GM19238 (cell line): ENCODE results near the gene DIAPH2.
"Not testable (repeated sequence)": the region's sequence is repeated elsewhere in the genome, so short reads cannot be mapped to it uniquely, and the experiment has no call there.

Source experiments
- DNase-seq: peaks from one replicate; pipeline ENCODE4 v3.0.0; 2011; ENCODE audit warnings: low spot score; ENCODE audit not compliant: insufficient read length

DIAPH2 gene

DNA sequence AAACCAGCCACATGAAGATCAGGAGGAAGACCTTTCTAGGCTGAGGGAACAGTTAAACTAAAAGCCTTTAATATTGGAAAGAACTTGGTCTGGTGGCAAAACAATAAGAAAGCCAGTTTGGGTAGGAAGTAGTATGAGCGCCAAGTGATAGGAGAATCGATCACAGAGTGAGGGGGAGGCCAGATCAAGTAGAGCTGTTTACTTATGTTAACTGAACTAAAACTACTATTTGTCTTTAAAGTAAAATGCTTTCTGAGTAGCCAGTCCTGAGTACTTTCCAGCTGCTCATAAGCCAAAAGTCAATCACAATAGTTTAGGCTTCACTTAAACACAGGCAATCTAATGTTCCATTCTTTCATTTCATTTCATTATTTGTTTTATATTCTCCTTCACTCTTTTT lies 136.3 kb downstream of the DIAPH2 start:
- DNase-seq, result no peak

DNA sequence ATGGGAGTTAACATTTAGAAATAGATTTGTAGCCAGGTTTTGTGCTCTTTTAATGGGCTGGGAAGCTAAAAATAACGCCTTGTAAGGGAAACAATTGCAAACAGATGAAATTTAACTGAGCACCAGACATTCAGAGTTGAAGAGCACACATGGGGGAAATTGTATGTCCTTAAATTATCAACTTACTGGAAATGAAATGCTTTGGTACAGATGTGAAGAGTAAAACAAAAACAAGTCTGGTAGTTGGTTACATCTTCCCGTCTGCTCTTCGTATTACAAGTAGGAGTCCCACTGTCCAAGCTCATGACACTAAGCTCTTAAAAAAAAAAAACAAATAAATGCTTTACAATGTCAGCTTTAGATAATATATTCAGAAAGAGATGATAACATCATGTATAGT lies 139.5 kb downstream of the DIAPH2 start:
- no peak for DNase-seq

DNA sequence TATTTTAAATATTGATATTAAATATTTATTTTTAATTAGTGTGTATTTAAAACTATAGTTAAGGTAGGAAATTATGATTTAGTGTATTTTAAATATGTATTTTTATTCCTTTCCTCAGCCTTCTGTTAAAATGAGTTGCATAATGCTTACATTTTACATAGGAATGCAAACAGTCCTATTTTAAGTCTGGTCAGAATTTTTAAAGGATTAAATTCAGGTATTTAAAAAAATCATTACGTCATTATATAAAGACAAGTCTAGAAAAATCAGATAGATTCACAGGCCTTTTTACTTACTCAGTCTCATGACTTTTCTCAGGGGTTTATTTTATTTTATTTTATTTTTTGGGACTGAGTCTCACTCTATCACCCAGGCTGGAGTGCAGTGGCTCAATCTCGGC lies 148.7 kb downstream of the DIAPH2 start:
- DNase-seq, result no peak

DNA sequence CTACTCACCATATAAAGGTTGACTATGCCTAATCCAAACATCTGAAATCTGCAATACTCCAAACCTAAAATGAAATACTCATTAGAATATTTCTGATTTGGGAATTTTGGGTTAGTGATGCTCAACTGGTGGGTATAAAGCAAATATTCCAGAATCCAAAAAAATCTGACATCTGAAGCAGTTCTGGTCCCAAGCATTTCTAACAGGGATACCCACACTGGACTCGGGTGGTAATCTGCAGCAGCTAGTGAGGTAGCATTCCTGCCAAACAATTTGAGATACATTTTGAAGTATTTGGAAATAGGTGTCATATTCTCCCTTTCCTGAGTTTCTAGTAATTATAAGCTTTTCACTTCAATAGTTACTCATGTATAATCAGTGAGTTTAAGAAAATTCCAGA lies 149.5 kb downstream of the DIAPH2 start:
- no peak for DNase-seq

DNA sequence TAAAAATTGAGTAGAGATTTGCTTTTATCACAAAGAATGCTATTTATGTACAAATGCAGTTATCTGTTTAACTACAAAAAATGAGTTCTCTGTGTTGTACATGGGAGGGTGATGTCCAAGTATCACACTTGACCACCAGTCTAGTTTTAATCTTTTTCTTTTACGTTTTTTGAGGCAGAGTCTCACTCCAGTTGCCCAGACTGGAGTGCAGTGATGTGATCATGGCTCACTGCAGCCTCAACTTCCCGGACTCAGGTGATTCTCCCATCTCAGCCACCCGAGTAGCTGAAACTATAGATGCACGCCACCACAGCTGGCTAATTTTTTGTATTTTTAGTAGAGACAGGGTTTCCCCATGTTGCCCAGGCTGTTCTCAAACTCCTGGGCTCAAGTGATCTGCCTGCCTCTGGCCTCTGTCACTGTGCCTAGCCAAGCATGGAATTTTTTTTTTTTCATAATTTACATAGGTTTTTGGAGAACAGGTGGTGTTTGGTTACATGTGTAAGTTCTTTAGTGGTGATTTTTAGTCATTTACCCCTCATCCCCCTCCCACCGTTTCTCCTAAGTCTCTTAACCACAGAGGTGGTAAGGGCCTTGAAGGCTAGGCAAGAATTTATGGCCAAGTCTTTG lies 151.1 kb downstream of the DIAPH2 start:
- DNase-seq, result no peak

DNA sequence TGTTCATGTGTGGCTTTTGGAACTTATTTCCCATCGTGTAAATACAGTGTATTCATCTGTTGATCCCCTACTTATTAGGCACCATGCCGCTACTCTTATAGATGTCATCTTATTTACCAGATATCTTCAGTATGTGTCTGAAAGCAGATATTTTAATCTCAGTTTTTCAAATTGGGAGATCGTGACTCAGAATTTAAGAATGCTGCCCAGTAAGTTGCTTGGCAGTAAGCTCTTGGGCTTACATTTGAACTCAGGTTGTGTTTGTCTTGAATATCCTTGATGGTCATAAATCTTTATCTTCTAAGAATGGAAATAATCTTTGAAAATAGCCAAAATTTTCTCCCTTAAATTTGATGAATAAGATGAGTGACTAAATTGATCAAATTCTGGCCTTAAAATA lies 153.2 kb downstream of the DIAPH2 start:
- DNase-seq, result no peak

DNA sequence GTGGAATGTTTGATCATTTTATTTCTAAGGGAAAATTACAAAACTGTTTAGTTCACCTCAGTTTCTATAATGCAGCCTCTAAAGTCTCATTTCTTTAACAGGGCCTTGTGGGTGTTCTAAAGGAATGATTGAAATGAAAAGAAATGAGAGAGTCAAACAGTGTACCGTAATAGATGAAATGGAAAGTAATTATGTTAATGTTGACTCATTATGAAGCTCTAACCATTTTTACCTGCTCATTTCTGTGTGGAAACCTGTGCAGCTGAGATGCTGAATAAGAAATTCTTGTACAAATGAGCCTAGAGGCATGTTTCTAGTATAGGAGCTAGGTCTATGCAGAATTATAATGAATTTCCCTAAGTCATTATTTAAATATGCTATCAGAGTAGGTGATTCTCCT lies 153.9 kb downstream of the DIAPH2 start:
- DNase-seq, result no peak

DNA sequence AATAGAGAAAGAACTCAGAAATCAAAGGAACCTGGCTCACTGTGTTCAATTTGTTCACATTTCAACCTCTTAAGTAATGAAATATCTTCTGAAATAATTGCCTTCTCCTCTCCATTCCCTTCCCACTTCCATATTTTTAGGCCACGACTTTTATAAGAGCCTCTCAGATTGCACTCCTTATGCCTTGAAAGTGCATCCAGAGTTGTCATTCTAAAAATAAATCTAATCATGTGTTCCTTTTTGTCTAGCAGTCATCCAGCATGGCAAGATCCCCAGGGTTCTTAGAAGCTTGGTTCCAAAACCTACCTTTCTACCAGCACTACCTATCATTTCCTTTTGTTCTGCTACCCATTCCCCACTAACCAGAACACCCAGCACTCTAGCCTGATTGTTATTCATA lies 156.7 kb downstream of the DIAPH2 start:
- no peak for DNase-seq

DNA sequence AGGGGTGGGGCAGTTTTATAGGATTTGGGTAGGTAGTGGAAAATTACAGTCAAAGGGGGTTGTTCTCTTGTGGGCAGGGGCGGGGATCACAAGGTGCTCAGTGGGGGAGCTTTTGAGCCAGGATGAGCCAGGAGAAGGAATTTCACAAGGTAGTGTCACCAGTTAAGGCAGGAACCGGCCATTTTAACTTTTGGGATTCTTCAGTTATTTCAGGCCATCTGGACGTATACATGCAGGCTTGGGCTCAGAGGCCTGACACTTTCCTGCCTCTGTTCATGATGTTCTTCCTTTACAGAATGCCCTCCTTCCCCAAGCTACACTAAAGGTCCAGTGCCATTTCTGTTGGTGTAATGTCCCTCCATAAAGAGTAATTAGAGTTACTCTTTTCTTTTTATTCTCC lies 157.2 kb downstream of the DIAPH2 start:
- not testable (repeated sequence) for DNase-seq

DNA sequence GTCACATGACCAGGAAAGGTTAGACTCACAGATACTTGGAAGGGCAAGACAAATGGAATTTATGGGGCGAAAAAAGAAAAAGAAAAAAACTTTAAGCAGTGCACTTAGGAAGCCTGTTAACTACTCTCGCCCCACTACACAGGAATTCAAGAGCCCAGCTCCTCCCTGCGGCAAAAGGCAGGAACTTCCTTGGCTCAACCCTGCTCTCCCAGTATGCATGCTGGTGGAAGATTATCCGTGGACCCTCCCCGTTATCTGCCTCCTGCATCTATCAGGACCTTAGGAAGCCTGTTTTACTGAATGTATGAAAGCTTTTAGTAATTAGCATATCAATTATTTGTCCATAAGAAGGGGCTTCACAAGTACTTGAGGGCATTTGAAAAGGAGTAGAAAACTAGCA lies 158.9 kb downstream of the DIAPH2 start:
- no peak for DNase-seq

DNA sequence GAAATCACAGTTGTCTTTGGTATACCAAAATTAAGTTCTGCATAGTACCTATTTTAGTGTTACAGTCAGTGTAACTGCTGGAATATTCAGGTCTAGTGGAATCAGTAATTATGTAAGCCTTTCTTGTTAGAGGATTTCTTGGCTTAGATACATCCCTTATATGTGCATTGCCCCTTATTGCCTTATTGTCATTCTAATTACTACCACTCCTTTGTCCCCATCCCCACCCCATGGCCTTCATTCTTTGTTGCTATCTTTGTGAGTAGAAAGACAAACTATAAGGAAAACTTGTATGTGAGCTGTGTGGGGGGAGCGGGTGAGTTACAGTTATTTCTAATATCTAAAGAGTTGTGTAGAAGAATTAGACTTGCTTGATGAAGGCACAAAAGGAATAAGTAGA lies 162.2 kb downstream of the DIAPH2 start:
- DNase-seq, result no peak

DNA sequence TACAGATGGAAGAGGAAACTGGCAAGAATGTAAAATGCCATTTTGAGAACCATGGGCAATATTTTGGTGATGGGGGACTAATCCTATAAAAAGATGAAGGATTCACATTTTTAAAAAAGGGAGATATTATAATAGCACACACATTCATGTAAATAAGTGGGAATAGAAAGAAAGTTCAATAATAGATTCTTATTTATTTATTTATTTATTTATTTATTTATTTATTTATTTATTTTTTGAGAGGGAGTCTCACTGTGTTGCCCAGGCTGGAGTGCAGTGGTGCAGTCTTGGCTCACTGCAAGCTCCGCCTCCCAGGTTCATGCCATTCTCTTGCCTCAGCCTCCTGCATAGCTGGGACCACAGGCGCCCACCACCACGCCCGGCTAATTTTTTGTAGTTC lies 174.8 kb downstream of the DIAPH2 start:
- not testable (repeated sequence) for DNase-seq

DNA sequence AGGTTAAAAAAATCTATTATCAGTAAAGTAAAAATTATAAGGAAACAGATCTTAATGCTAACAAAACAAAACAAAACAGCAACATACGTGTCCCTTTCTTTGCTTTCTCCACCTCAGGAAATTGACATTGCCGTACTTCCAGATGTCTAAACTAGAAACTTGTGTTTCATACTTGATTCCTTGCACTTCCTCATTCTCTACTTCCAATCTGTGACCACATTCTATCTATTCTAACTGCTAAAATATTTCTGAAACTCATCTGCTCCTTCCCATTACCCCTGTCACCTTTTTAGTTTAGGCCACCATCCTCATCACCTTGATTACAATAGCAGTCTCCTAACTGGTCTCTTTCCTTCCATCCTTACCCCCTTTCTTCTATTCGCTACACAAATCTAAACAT lies 176.6 kb downstream of the DIAPH2 start:
- DNase-seq, result no peak

DNA sequence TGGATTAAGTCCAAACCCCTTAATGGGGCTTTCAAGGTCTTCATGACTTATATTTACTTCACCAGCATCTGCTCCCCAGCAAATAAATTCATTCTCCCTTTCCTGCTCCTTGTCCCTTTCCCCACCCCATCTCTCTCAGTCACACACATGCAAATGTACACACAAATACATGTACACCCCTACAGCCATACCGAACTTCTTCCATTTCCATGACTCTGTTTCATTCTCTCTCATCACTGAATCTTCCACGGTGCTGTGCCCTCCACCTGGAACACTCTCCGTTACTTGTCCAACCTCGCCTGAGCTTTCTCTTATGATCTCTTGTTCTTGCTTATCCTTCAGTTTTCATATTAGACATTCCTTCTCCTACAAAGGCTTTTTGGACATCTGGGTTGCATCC lies 177.0 kb downstream of the DIAPH2 start:
- no peak for DNase-seq

DNA sequence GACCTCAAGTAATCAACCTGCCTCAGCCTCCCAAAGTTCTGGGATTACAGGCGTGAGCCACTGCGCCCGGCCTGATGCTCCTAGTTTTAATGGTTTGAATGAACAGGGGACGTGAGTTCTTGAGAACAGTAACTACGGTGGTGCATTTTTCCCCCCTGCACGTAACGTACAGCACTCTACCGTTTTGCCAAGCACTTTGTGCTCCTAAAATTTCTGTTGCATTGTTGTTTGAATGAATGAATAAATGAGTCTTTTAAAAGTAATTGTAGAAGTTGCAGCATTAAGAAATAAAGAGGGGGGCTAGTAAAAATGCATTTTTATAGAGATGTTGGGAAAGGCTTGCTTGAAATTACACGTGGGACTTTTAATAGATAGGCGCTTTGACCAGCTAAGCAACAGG lies 199.0 kb downstream of the DIAPH2 start, which contains the start of gene RPA4:
RPA4 (plus strand) TSS at position 301 of the 400 bp plus-strand sequence. CDS start 403 bp downstream, outside the sequence.
- no peak for DNase-seq

DNA sequence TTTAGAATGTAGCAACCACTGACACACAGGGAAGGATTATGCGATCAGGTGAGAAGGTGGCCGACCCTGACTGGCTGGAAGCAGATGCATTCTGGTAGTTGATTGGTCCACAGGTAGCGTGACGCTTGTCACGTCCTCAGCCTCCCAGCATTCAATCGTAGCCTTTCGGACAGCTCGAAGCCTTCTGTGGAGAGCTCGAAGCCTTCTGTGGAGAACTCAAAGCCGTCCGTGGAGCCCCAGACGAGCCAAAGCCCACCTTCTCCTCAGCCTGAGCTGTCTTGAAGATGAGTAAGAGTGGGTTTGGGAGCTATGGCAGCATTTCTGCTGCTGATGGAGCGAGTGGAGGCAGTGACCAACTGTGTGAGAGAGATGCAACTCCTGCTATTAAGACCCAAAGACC lies 199.4 kb downstream of the DIAPH2 start:
- no peak for DNase-seq

DNA sequence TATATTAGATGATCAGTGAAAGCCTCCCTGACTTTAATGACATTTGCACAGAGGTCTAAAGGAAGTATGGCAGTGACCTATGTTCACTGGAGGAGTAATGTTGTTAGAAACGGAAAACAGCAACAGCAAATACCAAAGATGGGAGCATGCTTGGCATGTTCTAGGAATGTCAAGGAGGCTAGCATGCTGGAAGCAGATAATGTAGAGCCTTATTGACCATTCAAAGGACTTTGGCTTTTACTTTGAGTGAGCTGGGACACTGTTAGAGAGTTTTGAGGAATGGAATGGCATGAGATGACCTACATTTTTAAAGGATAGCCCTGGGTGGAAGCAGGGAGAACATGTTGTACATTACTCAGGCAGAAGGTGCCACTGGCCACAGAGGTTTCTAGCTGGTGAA lies 205.1 kb downstream of the DIAPH2 start:
- no peak for DNase-seq

DNA sequence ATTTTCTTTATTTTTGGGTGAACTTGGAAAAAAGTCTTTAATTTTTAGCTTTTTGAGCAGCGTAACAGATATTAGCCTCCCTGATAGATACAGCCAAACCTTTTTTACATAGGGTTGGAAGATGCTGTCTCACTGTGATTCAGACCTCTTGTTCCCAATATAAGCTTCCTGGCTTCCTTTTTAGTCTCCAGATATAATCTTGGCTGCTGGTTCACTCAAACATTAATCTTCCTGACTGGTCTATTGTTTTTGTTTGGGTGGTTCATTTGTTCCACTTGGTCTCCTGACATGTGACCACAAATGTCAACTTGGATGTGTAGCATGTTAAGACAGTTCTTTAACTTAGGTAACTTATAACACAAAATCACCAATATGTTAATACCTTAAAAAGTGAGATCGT lies 222.1 kb downstream of the DIAPH2 start:
- no peak for DNase-seq

DNA sequence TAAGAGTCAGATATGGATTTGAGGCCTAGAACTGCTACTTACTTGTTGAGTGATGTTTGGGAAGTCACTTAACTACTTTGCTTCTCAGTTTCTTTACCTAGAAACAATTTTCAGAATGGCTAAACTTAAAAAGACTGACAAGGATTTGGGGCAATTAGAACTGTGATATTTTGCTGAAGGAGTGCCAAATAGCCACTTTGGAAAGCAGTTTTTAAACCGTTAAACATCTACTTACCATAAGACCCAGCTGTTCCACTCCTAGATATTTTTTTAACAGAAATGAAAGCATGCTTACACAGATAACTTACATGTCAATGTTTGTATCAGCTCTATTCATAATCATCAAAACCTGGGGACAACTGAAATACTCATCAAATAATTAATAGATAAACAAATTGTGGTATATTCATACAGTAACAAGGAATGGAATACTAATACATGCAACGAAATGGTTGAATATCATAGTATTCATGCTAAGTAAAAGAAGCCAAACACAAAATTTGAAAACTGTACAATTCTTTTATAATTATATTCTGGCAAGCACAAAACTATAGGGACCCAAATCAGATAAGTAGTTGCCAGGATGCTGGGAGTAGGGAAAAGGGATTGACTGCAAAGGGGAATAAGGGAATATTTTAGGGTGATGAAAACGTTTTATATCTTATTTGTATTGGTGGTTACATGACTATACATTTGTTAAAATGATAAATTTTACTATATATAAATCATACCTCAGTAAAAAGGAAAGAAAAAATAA lies 223.1 kb downstream of the DIAPH2 start:
- DNase-seq, result no peak

DNA sequence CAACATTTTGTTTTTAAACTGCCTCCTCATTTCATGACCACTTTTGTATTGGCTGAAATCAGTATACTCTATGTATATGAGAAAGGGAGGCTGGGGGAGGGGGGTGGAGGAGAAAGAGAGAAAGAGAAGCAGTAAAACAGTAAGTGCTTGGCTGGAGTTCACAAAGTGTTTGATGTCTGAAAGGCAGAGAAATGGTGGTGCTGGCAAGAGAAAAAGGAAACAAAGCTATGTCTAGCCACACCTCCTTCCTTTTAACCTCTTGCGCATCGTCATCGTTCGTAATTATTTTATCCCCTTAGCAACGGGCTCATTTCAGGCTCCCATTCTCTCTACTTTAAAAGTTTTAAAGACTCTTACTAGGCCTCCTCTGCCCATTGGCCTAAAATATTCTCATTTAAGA lies 224.6 kb downstream of the DIAPH2 start:
- no peak for DNase-seq

DNA sequence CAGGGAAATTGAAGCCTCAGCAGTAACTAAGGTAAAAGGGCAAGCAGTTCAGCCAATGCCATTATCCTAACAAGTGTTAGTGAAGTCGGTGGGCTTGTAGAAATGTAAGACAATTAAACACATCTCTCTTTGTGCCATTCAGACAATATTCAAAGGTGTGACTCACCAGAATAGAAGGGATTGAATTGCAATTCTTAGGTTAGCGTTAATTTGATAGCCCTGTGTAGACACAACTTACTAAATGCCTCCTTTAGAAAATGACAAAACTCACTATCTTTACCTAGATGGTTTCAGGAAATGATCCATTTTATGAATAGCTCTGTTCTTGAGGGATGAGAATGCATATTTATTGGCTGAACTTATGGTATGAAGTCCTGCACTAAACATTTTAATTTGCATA lies 234.2 kb downstream of the DIAPH2 start:
- no peak for DNase-seq

DNA sequence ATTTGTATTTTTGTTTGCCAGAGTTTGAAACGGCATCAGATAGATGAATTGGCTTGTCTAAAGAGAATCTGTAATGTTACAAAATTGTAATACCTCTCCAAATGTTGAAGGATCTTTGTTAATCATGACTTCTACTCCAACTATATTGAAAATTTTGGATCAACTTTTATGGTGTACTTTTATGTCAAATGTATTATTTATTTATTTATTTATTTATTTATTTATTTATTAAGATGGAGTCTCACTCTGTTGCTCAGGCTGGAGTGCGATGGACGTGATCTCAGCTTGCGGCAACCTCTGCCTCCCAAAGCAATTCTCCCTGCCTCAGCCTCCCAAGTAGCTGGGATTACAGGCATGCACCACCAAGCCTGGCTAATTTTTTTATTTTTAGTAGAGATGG lies 235.0 kb downstream of the DIAPH2 start:
- DNase-seq, result no peak

DNA sequence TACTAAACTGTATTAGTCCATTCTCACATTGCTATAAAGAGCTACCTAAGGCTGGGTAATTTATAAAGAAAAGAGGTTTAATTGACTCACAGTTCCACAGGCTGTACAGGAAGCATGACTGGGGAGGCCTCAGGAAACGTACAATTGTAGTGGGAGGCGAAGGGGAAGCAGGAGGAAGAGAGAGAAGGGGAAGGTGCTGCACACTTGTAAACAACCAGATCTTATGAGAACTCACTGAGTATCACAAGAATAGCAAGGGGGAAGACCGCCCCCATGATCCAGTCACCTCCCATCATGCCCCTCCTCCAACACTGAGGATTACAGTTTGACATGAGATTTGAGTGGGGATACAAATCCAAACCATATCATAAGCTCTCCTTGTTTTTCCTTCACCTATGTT lies 239.9 kb downstream of the DIAPH2 start:
- no peak for DNase-seq
